ENCODE data around the gene PPM1K. TPM values are rescaled to one million over a fixed set of nuclear protein-coding genes. Genes with fewer than 3 reads are reported as not detected.
"Not testable (repeated sequence)": the region's sequence is repeated elsewhere in the genome, so short reads cannot be mapped to it uniquely, and the experiment has no call there.

PPM1K gene
- 5.5 TPM for polyA plus RNA-seq (2013, experiment 1 of 2; ENCODE audit: insufficient read length)
- 4.5 TPM for polyA plus RNA-seq (2013, experiment 2 of 2; ENCODE audit: insufficient read length)

- DNase-seq = peak; percentile 99
These were observed at the start of gene PPM1K for GRCh38 chr4:88284439-88285234. Gene PPM1K, minus strand, starts transcription at chr4:88284561. Its CDS starts 5,978 bp downstream, at chr4:88278583.

DNA sequence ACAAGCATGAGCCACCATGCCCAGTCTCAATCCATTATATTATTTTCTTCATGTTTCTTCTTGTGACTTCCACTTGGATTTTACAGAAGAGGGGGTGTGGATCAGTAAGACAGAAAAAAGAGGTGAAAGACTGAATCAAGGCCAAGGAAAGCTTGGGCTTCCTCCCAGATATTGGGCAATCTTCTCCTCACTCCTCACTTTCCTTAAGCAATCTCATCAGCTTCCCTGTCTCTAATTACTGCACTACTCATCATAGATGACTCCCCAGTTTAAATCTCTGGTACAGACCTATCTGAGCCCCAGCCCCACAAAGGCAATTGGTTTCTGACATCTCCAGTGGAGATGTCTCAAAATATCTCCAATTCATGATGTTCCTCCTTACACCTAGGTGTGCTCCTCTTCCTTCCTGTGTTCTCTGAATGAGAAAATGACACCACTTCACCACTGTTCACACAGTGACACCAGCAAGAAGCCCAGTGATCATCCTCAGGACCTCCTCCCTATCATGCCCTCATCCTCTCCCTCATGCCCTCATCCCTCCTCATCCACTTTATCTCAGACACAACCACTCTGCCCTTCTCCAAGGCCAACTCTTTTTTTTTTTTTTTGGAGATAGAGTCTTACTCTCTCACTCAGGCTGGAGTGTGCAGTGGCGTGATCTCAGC, 49.5 kb upstream of the PPM1K start:
- DNase-seq = peak; percentile 18

GRCh38 chr4:88327665-88328064, 43.3 kb upstream of the PPM1K start:
- DNase-seq = no peak

DNA sequence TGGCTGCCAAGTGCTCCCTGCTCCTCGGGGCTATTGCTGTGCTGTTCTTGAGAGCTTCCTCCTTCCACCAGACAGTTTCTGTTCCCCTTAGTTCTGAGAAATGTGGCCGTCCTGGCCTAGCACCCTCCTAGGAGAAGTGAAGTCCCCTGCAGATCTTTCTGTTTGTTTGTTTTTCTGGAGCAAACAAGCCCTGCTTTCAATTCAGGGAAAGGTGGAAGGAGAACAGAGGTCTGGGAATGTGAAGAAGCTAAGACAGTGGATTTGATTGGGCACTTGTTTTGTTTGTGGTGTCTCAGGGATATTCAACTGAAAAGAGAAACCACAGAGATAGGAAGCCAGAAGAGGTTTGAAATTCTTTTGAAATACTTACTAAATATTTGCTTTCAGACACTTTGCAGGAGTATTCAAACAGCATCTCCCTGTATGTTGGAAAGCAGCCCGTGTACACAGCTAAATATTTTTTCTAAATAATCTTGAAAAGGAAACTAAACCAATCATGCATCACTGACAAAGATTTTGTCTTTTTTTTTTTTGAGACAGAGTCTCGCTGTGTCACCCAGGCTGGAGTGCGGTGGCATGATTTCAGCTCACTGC, 36.5 kb upstream of the PPM1K start:
- no peak for DNase-seq

DNA sequence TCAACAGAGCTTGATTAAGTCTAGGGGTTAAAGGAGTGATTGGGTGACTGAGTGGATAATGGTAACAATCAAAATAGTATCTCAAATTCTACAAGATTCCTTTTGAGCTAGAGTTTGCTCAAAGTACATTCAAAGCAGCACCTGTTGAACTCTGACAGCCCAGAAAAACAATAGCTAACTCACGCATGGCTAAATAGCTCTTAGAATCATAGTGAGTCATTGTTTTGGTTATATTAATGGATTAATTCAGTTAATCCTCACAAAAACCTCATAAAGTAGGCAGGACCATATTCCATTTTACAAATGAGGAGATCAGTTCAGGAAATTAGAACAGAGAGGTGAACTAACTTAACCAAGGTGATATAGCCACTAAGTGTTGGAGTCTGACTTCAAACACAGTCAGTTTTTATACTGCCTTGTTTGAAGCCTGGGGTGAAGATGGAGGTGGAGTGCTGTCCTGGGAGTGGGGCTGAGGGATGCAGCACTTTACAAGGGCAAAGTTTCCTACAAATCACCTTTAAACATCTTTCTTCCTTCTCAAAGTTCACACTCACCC, 35.9 kb upstream of the PPM1K start:
- DNase-seq = no peak

- DNase-seq = no peak
These were observed 34.5 kb upstream of the PPM1K start for GRCh38 chr4:88318751-88319350.

- no peak for DNase-seq
These were observed 31.2 kb upstream of the PPM1K start for GRCh38 chr4:88315460-88316017.

DNA sequence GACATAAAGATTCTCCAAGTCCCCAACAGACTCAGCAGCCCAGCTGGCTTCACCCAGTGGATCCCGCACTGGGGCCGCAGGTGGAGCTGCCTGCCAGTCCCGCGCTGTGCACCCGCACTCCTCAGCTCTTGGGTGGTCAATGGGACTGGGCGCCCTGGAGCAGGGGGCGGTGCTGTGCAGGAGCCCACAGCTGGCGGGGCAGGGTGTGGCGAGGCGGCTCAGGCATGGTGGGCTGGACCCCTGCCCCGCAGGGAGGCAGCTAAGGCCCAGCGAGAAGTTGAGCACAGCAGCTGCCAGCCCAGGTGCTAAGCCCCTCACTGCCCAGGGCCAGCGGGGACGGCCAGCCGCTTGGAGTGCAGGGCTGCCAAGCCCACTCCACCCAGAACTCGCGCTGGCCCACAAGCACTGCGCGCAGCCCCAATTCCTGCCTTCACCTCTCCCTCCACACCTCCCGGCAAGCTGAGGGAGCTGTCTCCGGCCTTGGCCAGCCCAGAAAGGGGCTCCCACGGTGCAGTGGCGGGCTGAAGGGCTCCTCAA, 28.8 kb upstream of the PPM1K start:
- DNase-seq = not testable (repeated sequence)

DNA sequence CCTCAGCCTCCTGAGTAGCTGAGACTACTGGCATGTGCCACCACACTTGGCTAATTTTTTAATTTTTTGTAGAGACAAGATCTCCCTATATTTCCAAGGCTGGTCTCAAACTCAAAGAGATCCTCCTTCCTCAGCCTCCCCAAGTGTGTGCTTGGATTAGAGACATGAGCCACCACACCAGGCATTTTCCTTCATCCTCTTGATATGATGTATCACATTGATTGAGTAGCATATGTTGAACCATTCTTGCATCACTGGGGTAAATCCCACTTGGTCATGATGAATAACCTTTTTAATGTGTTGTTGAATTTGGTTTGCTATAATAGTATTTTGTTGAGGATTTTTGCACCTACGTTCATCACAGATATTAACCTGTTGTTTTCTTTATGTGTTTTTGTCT, 24.2 kb upstream of the PPM1K start:
- no peak for DNase-seq

GRCh38 chr4:88297725-88298454, 13.5 kb upstream of the PPM1K start:
- DNase-seq = no peak

- DNase-seq = no peak
These were observed 12.8 kb upstream of the PPM1K start for GRCh38 chr4:88297212-88297516.

DNA sequence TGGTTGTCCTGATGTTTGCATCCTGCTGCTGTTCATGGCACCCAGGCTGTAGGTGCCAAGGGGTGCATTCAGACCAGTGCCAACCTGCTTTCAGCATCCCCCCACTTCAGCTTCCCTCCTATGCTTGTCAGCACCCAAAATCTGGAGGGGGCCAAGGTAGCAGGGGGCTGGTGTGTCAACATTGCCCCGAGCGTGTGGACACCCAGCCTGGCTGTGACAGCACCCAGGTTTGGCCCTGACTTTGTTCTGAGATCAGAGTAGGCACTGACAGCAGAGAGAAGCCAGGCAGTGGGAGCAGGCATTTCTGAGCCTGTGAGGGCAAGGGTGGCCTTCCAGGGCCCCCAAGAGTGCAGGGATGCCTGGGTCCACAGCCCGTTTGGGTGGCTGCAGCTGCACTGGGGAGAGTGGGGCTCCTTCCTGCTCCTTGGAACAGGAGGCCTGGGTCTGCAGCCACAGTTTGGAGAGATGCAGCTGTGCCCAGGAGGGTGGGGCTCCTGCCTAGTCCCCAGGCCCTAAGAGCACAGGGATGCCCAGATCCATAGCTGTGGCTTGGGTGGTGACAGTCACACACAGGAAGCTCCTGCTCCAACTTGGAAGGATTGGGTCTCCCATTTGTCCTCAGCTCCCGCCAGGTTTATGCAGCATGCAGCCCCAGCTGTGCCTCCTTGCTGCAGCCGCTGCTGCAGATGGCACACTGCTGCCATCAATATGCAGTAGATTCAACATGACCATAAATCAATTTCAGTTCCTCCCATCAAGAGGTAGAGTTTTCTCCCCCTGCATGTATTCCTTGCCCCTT, 12.3 kb upstream of the PPM1K start:
- DNase-seq = no peak

GRCh38 chr4:88295656-88296055, 11.3 kb upstream of the PPM1K start:
- no peak for DNase-seq

- DNase-seq = no peak
These were observed 6.6 kb upstream of the PPM1K start for GRCh38 chr4:88291003-88291402.

DNA sequence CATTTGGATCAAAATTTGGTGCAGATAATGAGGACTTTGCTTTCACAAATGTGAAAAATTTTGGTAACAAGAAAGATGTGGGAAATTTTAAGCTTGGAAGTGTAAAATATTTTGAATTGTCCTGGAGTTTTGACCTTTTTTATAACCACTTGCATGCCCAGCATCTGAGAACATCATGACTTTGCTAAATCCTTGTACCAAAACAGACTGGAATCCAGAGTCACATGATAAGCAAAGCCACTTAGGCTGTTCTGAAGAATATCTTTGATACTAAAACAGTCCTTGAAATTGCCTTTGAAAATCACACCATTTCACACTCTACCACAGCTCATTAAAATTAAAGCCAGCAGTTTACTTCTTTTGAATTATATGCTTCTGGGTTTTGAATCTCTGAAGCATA, 2.5 kb upstream of the PPM1K start:
- no peak for DNase-seq

DNA sequence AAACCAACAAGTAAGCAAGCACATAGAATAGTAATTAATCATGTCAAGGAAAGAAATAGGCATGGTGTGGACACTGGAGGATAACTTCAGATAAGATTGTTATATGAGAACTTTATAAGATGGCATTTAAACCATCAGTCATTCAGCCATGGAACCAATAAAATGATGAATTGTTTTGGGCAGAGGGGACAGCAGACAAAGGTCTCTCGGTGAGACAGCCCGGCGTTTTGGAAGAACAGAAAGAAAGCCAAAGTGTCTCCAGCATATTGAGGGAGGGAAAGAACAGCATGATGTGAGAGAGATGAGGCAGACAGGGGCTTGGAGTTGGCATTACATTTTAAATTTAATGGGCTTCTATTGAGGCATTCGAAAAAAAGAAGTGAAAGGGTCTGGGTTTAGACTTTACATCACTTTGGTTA, 883 bp upstream of the PPM1K start:
- DNase-seq = no peak

- DNase-seq = peak; percentile 60
These were observed 511 bp downstream of the PPM1K start for GRCh38 chr4:88283661-88284438.

DNA sequence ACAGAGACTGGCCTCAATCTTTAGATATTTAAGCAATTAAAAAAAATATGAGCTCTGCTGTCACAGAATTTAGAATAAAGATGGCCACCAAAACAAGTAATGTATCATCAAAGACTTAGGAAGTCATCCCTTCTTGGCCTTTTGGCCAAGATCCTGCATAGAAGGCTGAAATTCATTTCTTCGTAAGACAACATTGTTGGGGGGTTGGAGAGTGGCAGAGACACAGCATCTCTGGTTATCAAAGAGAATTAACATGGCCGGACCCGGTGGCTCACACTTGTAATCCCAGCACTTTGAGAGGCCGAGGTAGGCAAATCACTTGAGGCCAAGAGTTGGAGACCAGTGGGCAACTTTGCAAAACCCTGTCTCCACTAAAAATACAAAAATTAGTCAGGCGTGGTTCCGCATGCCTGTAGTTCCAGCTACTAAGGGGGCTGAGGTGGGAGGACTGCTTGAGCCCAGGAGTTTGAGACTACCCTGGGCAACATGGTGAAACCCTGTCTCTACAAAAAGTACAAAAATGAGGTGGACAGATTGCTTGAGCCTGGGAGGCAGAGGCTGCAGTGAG, 4.0 kb downstream of the PPM1K start:
- no peak for DNase-seq

- DNase-seq = no peak
These were observed 6.6 kb downstream of the PPM1K start for GRCh38 chr4:88277711-88278225.

Measured in fibroblast of skin of abdomen (primary cell).